Mesenchymal stem cell (in vitro differentiated cells and primary cell): Measurements from ENCODE around the gene RNF223.

Source experiments
- DNase-seq: peaks from one replicate; pipeline ENCODE4 v3.0.0-alpha.2; 2013
- H2AFZ ChIP-seq: one replicate; pipeline ENCODE4 v1.6.1; 2013; ENCODE audit warnings: low read depth, mild to moderate bottlenecking, control low read depth, inconsistent platforms, low read length, moderate library complexity
- H2AK5ac ChIP-seq: 2 replicates; pipeline ENCODE4 v1.6.1; 2013; ENCODE audit warnings: low read length, moderate library complexity, mild to moderate bottlenecking, inconsistent platforms; ENCODE audit not compliant: severe bottlenecking
- H2BK120ac ChIP-seq: one replicate; pipeline ENCODE4 v1.6.1; 2013; ENCODE audit warnings: low read depth, mild to moderate bottlenecking, inconsistent platforms, low read length, moderate library complexity
- H2BK12ac ChIP-seq, 2 experiments: one replicate each; pipeline ENCODE4 v1.6.1; 2013; ENCODE audit warnings: inconsistent platforms in 2 of 2, low read length in 2 of 2, mild to moderate bottlenecking in 2 of 2, moderate library complexity in 2 of 2, control low read depth in 1 of 2
- H2BK15ac ChIP-seq: one replicate; pipeline ENCODE4 v1.6.1; 2013; ENCODE audit warnings: mild to moderate bottlenecking, low read depth, inconsistent platforms; ENCODE audit not compliant: poor library complexity, severe bottlenecking
- H2BK5ac ChIP-seq: 2 replicates; pipeline ENCODE4 v1.6.1; 2013; ENCODE audit warnings: low read depth, mild to moderate bottlenecking, low read length, control low read depth, inconsistent platforms; ENCODE audit not compliant: poor library complexity, severe bottlenecking
- H3K14ac ChIP-seq, 2 experiments: one replicate each; pipeline ENCODE4 v1.6.1; 2013; ENCODE audit warnings: inconsistent platforms in 2 of 2, low read length in 2 of 2, control low read depth in 1 of 2, mild to moderate bottlenecking in 1 of 2, moderate library complexity in 1 of 2
- H3K18ac ChIP-seq, 2 experiments: one replicate each; pipeline ENCODE4 v1.6.1; 2013; ENCODE audit warnings: inconsistent platforms in 2 of 2, low read length in 2 of 2, control low read depth in 1 of 2, low read depth in 1 of 2, mild to moderate bottlenecking in 1 of 2
- H3K23ac ChIP-seq, 2 experiments: one replicate each; pipeline ENCODE4 v1.6.1; 2013; ENCODE audit warnings: inconsistent platforms in 2 of 2, low read length in 2 of 2, mild to moderate bottlenecking in 2 of 2, moderate library complexity in 2 of 2, control low read depth in 1 of 2
- H3K27ac ChIP-seq: 2 replicates; pipeline ENCODE4 v1.5.1; 2013; ENCODE audit warnings: mild to moderate bottlenecking, moderate library complexity, low read length, control low read depth, inconsistent platforms; ENCODE audit not compliant: poor library complexity, severe bottlenecking
- H3K27me3 ChIP-seq, 2 experiments: 2 replicates each; pipeline versions ENCODE4 v1.6.1 to v1.7.0; 2013; ENCODE audit warnings: low read length in 2 of 2, mild to moderate bottlenecking in 2 of 2, moderate library complexity in 2 of 2, control low read depth in 1 of 2, inconsistent platforms in 1 of 2; ENCODE audit not compliant: control insufficient read depth in 1 of 2, insufficient read depth in 1 of 2
- H3K36me3 ChIP-seq, 2 experiments: 2 replicates each; pipeline versions ENCODE4 v1.6.1 to v1.7.0; 2013; ENCODE audit warnings: low read length in 2 of 2, control low read depth in 1 of 2, inconsistent platforms in 1 of 2, low read depth in 1 of 2, mild to moderate bottlenecking in 1 of 2; ENCODE audit not compliant: insufficient read depth in 2 of 2, control insufficient read depth in 1 of 2
- H3K4ac ChIP-seq, 2 experiments: one replicate each; pipeline ENCODE4 v1.6.1; 2013; ENCODE audit warnings: inconsistent platforms in 2 of 2, low read length in 2 of 2, mild to moderate bottlenecking in 2 of 2, moderate library complexity in 2 of 2, control low read depth in 1 of 2, low read depth in 1 of 2
- H3K4me1 ChIP-seq: 2 replicates; pipeline ENCODE4 v1.6.1; 2013; ENCODE audit warnings: low read depth, low read length, control low read depth; ENCODE audit not compliant: control insufficient read depth, insufficient read depth
- H3K4me2 ChIP-seq: 2 replicates; pipeline ENCODE4 v1.6.1; 2013; ENCODE audit warnings: low read length, mild to moderate bottlenecking, inconsistent platforms; ENCODE audit not compliant: poor library complexity, severe bottlenecking
- H3K4me3 ChIP-seq, 2 experiments: 2 replicates each; pipeline versions ENCODE4 v1.5.1 to v1.7.0; 2013; ENCODE audit warnings: low read length in 2 of 2, mild to moderate bottlenecking in 2 of 2, control low read depth in 1 of 2, low read depth in 1 of 2; ENCODE audit not compliant: insufficient read depth in 1 of 2
- H3K79me1 ChIP-seq: replicated peaks from 2 replicates; pipeline ENCODE4 v1.6.1; 2013; ENCODE audit warnings: mild to moderate bottlenecking, control low read depth, low read length, inconsistent platforms; ENCODE audit not compliant: poor library complexity, severe bottlenecking
- H3K9ac ChIP-seq: 2 replicates; pipeline ENCODE4 v1.7.0; 2013; ENCODE audit warnings: mild to moderate bottlenecking, low read length, moderate library complexity
- H3K9me3 ChIP-seq: 2 replicates; pipeline ENCODE4 v1.7.0; 2013; ENCODE audit warnings: mild to moderate bottlenecking, low read length; ENCODE audit not compliant: control insufficient read depth
- H4K8ac ChIP-seq: one replicate; pipeline ENCODE4 v1.6.1; 2013; ENCODE audit warnings: inconsistent platforms, mild to moderate bottlenecking, low read length, moderate library complexity
- H4K91ac ChIP-seq: one replicate; pipeline ENCODE4 v1.6.1; 2013; ENCODE audit warnings: mild to moderate bottlenecking, low read length, inconsistent platforms
- WGBS: methylation state at CpG from one replicate; pipeline ENCODE4 v1.1.7; 2013; ENCODE audit warnings: mixed read lengths; 5-methylcytosine and 5-hydroxymethylcytosine counted together

The RNF223 gene

DNA sequence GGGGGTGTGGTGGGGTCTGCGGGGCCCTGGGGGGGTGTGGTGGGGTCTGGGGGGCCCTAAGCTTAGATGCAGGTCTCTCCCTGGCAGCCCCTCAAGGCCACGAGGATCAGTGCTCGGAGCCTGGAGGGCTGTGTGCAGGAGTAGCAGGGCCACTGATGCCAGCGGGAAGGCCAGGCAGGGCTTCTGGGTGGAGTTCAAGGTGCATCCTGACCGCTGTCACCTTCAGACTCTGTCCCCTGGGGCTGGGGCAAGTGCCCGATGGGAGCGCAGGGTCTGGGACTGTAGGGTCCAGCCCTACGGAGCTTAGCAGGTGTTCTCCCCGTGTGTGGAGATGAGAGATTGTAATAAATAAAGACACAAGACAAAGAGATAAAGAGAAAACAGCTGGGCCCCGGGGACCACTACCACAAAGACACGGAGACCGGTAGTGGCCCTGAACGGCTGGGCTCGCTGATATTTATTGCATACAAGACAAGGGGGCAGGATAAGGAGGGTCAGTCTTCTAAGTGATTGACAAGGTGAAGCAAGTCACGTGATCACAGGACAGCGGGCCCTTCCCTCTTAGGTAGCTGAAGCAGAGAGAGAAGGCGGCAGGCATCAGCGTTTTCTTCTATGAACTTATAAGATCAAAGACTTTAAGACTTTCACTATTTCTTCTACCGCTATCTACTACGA lies 8.7 kb downstream of the RNF223 start:
- H2AFZ ChIP-seq, result no peak overlapping the region
- H2BK120ac ChIP-seq, result no peak overlapping the region
- no peak overlapping the region for H3K27ac ChIP-seq
- no peak overlapping the region for H2BK15ac ChIP-seq
- peaks cover 0 to 72% of the 10 kb centered on the region in 2 experiments for H3K27me3 ChIP-seq
- WGBS, result 82% methylated on average over 20 of the region's 20 CpGs
- H4K91ac ChIP-seq, result no peak overlapping the region
- H3K23ac ChIP-seq, result no peak overlapping the region
- peaks cover 65% of the 10 kb centered on the region for H3K4me1 ChIP-seq
- no peak for DNase-seq
- no peak overlapping the region for H2BK5ac ChIP-seq
- H3K14ac ChIP-seq, result no peak overlapping the region
- no peak overlapping the region for H3K18ac ChIP-seq
- no peaks in the 10 kb centered on the region for H3K9me3 ChIP-seq
- H3K4me3 ChIP-seq, result no peak overlapping the region
- H3K9ac ChIP-seq, result no peak overlapping the region
- no peak overlapping the region for H3K4me2 ChIP-seq
- H2AK5ac ChIP-seq, result no peak overlapping the region
- H3K79me1 ChIP-seq, result peaks cover 6% of the 10 kb centered on the region
- no peak overlapping the region for H4K8ac ChIP-seq
- H3K36me3 ChIP-seq, result peaks cover 0 to 12% of the 10 kb centered on the region in 2 experiments
- H2BK12ac ChIP-seq, result no peak overlapping the region
- H3K4ac ChIP-seq, result no peak overlapping the region

DNA sequence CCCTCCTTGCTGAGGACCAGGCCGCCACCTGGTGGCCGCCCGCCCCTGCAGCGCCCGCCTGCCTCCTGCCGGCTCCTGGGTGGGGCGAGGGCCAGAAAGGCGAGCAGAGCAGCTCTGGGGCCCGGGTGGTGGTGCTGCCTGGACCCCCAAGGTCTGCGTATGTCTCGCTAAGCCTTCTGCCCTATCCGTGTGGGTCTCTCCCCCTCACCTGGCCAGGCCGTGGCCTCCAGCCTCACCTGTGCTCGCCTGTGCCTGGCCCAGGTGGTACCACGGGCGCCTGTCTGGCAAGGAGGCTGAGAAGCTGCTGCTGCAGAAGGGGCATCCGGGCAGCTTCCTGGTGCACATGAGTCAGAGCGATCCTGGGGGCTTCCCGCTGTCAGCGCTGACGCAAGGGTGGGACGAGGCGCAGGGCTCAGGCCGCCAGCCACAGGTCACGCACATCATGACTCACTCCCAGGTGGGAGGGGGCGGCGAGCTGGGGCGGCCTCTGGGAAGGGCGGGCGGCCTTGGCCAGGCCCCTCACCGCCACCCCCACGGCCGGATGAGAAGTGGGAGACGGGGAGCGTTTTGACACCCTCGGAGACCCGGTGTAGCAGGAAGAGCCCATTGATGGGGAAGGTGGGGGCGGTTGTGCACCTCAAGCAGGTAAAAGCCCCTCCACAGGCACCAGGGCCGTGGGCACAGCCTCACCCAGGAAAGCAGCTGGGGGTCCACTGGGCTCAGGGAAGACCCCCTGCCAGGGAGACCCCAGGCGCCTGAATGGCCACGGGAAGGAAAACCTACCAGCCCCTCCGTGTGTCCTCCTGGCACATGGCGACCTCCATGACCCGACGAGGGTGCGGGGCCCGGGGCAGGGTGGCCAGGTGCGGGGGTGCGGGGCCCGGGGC lies 9.9 kb downstream of the RNF223 start:
- Histone ChIP-seq H3K4ac (peak overlapping the region in 1 of 2 experiments; percentile 47), H2AFZ (no peak overlapping the region), H4K91ac (peak overlapping the region; percentile 44), H3K4me1 (peaks cover 62% of the 10 kb centered on the region), H3K36me3 (peaks cover 0 to 12% of the 10 kb centered on the region in 2 experiments), H3K4me2 (peak overlapping the region; percentile 80), H3K14ac (peak overlapping the region in 1 of 2 experiments; percentile 61), H2BK5ac (peak overlapping the region; percentile 59), H4K8ac (peak overlapping the region; percentile 52), H3K79me1 (peaks cover 8% of the 10 kb centered on the region), H2BK120ac (no peak overlapping the region), H2BK12ac (peak overlapping the region in 1 of 2 experiments; percentile 89), H3K27ac (peak overlapping the region; percentile 68), H3K23ac (no peak overlapping the region), H3K9me3 (no peaks in the 10 kb centered on the region), H2BK15ac (peak overlapping the region; percentile 37), H3K4me3 (peak overlapping the region in 1 of 2 experiments; percentile 17), H3K9ac (no peak overlapping the region), H3K18ac (peak overlapping the region in 1 of 2 experiments; percentile 82), H3K27me3 (peaks cover 0 to 69% of the 10 kb centered on the region in 2 experiments), H2AK5ac (peak overlapping the region; percentile 68)
- WGBS, result 10% methylated on average over 39 of the region's 50 CpGs
- DNase-seq, result peak; percentile 95

DNA sequence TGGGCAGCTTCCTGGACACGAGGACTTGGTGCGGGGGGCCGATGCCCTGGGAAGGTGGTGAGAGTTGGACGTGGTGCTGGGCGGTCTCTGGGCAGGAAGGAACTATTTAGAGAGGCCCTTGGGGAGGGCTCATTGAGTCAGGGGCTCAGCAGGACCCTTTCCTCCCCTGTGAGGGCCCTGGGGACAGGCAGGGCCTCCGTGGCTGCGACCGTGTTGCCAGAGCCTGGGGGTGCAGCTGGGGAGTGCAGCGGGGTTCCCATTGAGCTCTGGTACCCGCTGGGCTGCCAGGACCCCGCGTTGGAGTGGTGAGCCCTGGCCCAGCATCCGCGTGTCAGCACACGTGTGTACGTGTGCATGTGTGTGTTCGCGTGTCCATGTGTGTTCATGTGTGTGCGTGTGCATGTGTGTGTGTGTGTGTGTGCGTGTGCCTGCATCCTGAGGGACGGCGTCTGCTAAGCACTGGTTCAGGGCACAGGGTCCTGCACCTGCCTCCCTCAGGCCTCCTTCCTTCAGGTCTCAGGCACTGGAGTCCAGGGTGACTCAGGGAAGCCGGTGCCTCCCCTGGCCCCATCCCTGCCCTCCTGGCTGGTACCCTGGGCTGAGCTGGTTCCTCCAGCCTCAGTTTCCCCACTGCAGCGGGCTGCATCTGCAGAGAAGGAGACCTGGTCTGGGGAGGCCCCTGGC lies 10.7 kb downstream of the RNF223 start:
- no peak overlapping the region for H3K4ac ChIP-seq
- H3K79me1 ChIP-seq, result peaks cover 8% of the 10 kb centered on the region
- H3K4me3 ChIP-seq, result no peak overlapping the region
- H2BK120ac ChIP-seq, result no peak overlapping the region
- H3K14ac ChIP-seq, result peak overlapping the region in 1 of 2 experiments; percentile 22
- H2BK12ac ChIP-seq, result peak overlapping the region in 1 of 2 experiments; percentile 27
- no peak overlapping the region for H3K23ac ChIP-seq
- peak overlapping the region; percentile 80 for H3K4me2 ChIP-seq
- DNase-seq, result no peak
- H3K18ac ChIP-seq, result peak overlapping the region in 1 of 2 experiments; percentile 7
- H2AK5ac ChIP-seq, result peak overlapping the region; percentile 41
- no peak overlapping the region for H2BK15ac ChIP-seq
- H2BK5ac ChIP-seq, result no peak overlapping the region
- H3K27ac ChIP-seq, result no peak overlapping the region
- H2AFZ ChIP-seq, result no peak overlapping the region
- H3K9me3 ChIP-seq, result no peaks in the 10 kb centered on the region
- peaks cover 0 to 11% of the 10 kb centered on the region in 2 experiments for H3K36me3 ChIP-seq
- peaks cover 0 to 74% of the 10 kb centered on the region in 2 experiments for H3K27me3 ChIP-seq
- 71% methylated on average over 21 of the region's 24 CpGs for WGBS
- no peak overlapping the region for H4K91ac ChIP-seq
- no peak overlapping the region for H3K9ac ChIP-seq
- H4K8ac ChIP-seq, result no peak overlapping the region
- H3K4me1 ChIP-seq, result peaks cover 63% of the 10 kb centered on the region
